ENCODE results near the gene GNG11. TPM values are rescaled to one million over a fixed set of nuclear protein-coding genes. Genes with fewer than 3 reads are reported as not detected.

Gene GNG11
- total RNA-seq, 4 donors from 2014 or later = 0.61 to 13.9 (median 4.1) TPM

GRCh38 chr7:93890041-93890463 lies 31.5 kb upstream of the GNG11 start:
- no peak for TF ChIP-seq POLR2A (IDR thresholded peaks at IDR 0.05)
- TF ChIP-seq CTCF (IDR thresholded peaks at IDR 0.05) = no peak
- Histone ChIP-seq H3K9me3 (no peaks in the 10 kb centered on the region), H3K36me3 (no peaks in the 10 kb centered on the region), H3K27ac (peak overlapping the region in 1 of 4 donors; percentile 18), H3K4me1 (peaks cover 0 to 14% (median 4%) of the 10 kb centered on the region in 3 donors), H3K27me3 (peaks cover 0 to 31% (median 1%) of the 10 kb centered on the region in 4 donors), H3K4me3 (peak overlapping the region; percentile 25 to 68 (median 48))
- intact Hi-C loops (cut with DNase I) = no loop called here
- no peak for DNase-seq
- WGBS, 2 donors = 2 to 3% methylated on average over 15 to 17 of the region's 28 CpGs

GRCh38 chr7:93890464-93891068 lies 31.0 kb upstream of the GNG11 start, which contains the start of gene TFPI2:
TFPI2 (minus strand) TSS chr7:93890753; CDS start chr7:93890678, 75 bp downstream.
- Histone ChIP-seq H3K9me3 (no peaks in the 10 kb centered on the region), H3K4me1 (peaks cover 0 to 19% (median 4%) of the 10 kb centered on the region in 3 donors), H3K4me3 (peak within 1 kb of the TSS; percentile 25 to 68 (median 48)), H3K27me3 (peaks cover 0 to 31% (median 1%) of the 10 kb centered on the region in 4 donors), H3K36me3 (no peaks in the 10 kb centered on the region), H3K27ac (peak within 1 kb of the TSS in 1 of 4 donors; percentile 18)
- no peak for DNase-seq
- TF ChIP-seq CTCF (IDR thresholded peaks at IDR 0.05) (no peak), POLR2A (IDR thresholded peaks at IDR 0.05) (no peak)
- WGBS, 2 donors = 2 to 4% methylated on average over 9 to 15 of the region's 49 CpGs
- intact Hi-C loops (cut with DNase I) = no loop called here

- H3K36me3 ChIP-seq = no peaks in the 10 kb centered on the region
- H3K27me3 ChIP-seq = peaks cover 0 to 21% (median 1%) of the 10 kb centered on the region in 4 donors
- H3K27ac ChIP-seq = no peak overlapping the region
- H3K4me3 ChIP-seq = no peak overlapping the region
- peaks cover 0 to 19% (median 4%) of the 10 kb centered on the region in 3 donors for H3K4me1 ChIP-seq
- DNase-seq = no peak
- no peaks in the 10 kb centered on the region for H3K9me3 ChIP-seq
- WGBS, 2 donors = 80 to 85% methylated on average over 1 of the region's 1 CpG
- intact Hi-C loops (cut with DNase I) = no loop called here
- TF ChIP-seq CTCF (IDR thresholded peaks at IDR 0.05) (no peak), POLR2A (IDR thresholded peaks at IDR 0.05) (no peak)
Observed at GRCh38 chr7:93894426-93894825, 27.1 kb upstream of the GNG11 start.

GRCh38 chr7:93894966-93895640 lies 26.4 kb upstream of the GNG11 start:
- Histone ChIP-seq H3K27me3 (peaks cover 0 to 15% (median 1%) of the 10 kb centered on the region in 4 donors), H3K36me3 (no peaks in the 10 kb centered on the region), H3K27ac (no peak overlapping the region), H3K4me1 (peaks cover 0 to 15% (median 4%) of the 10 kb centered on the region in 3 donors), H3K4me3 (no peak overlapping the region), H3K9me3 (no peaks in the 10 kb centered on the region)
- DNase-seq = no peak
- intact Hi-C loops (cut with DNase I) = no loop called here
- 58 to 70% methylated on average over 3 of the region's 3 CpGs for WGBS, 2 donors
- TF ChIP-seq POLR2A (IDR thresholded peaks at IDR 0.05) (no peak), CTCF (IDR thresholded peaks at IDR 0.05) (no peak)
